Adrenal gland (tissue), 12 donors: ENCODE results near the gene GCAT. TPM values are rescaled to one million over a fixed set of nuclear protein-coding genes. Genes with fewer than 3 reads are reported as not detected.
"Not testable (repeated sequence)": the region's sequence is repeated elsewhere in the genome, so short reads cannot be mapped to it uniquely, and the experiment has no call there.

Experiments
- DNase-seq, 7 donors: peaks; one replicate each; pipeline ENCODE4 v3.0.0-alpha.2; 2019 to 2020
- H3K27ac ChIP-seq, 5 donors: fragments of 200-600 bp; sonication (generic) in 4 of 5; 1 replicate in 3 of 5; 2 replicates in 2 of 5; pipeline versions ENCODE4 v1.5.1 to v1.8.0; 2016 to 2020; ENCODE audit warnings: mild to moderate bottlenecking in 1 of 5
- H3K27me3 ChIP-seq: fragments of 200-600 bp; 2 replicates; pipeline ENCODE4 v1.8.0; 2021
- H3K36me3 ChIP-seq, 2 donors: fragments of 200-600 bp; replicated peaks in 1 of 2; 1 replicate in 1 of 2; 2 replicates in 1 of 2; pipeline versions ENCODE4 v1.5.1 to v1.8.0; 2018 to 2022
- H3K4me1 ChIP-seq, 2 donors: fragments of 200-600 bp; replicated peaks in 1 of 2; 1 replicate in 1 of 2; 2 replicates in 1 of 2; pipeline versions ENCODE4 v1.5.1 to v1.8.0; 2018 to 2021
- H3K4me3 ChIP-seq, 4 donors: fragments of 200-600 bp; sonication (generic) in 3 of 4; one replicate each; pipeline ENCODE4 v1.5.1; 2016 to 2018
- H3K9me3 ChIP-seq, 3 donors: fragments of 200-600 bp; sonication (generic) in 1 of 3; replicated peaks in 1 of 3; 1 replicate in 2 of 3; 2 replicates in 1 of 3; pipeline versions ENCODE4 v1.5.1 to v1.8.0; 2016 to 2021
- CTCF ChIP-seq, 6 experiments: fragments of 450-650 bp in 4 of 6; fragments of 200-600 bp in 2 of 6; sonication (generic) in 1 of 6; IDR thresholded peaks; 1 replicate in 5 of 6; 2 replicates in 1 of 6; pipeline versions ENCODE4 v1.5.1 to v1.8.0; 2016 to 2021; ENCODE audit warnings: antibody characterized with exemption in 6 of 6, mild to moderate bottlenecking in 2 of 6, moderate library complexity in 1 of 6
- POLR2A ChIP-seq, 2 donors: fragments of 450-650 bp; IDR thresholded peaks; one replicate each; pipeline ENCODE4 v1.6.1; 2017; ENCODE audit warnings: antibody characterized with exemption in 2 of 2, mild to moderate bottlenecking in 2 of 2, moderate library complexity in 1 of 2
- WGBS, 4 donors: extraction: QIAGEN DNeasy Blood & Tissue Kit in 2 of 4; methylation state at CpG; one replicate each; pipeline versions ENCODE4 v1.1.5 to v1.1.7; 2013 to 2017; 5-methylcytosine and 5-hydroxymethylcytosine counted together
- intact Hi-C, 2 donors: fragments of 100-400 bp; cut with DNase I; formaldehyde crosslinking; loops; one replicate each; pipeline versions ENCODE4 v1.14.1 to v1.15.0; 2022 to 2023
- polyA plus RNA-seq, 3 donors: library from polyadenylated mRNA; stranded (reverse); fragments of 200-250 nt in 2 of 3; fragments of 350-450 nt in 1 of 3; fragmentation: Illumina TruSeq in 1 of 3; extraction: RNeasy Lipid Tissue Mini Kit (QIAGEN cat#74804) in 1 of 3; gene quantifications; one replicate each; pipeline ENCODE4 v1.2.3, GENCODE V29; 2013 to 2014
- total RNA-seq, 9 donors: library from RNA; depleted of rRNA in 4 of 9; stranded (reverse); fragments of >200 nt in 4 of 9; fragments of 120-200 nt in 1 of 9; fragmentation: NEBNext Ultra II Directional in 1 of 9; extraction: Animal tissue kit (Norgen Biotek cat#: 25700) in 1 of 9; gene quantifications; one replicate each; pipeline versions ENCODE4 v1.1.0 to v1.2.4, GENCODE V29; 2013 to 2023
- donor health status: healthy with polysubstance abuse.
- donor health status: Bipolar disorder and iron deficiency.
- donor health status: DM: yes; HTN: yes; CAD: no.
- donor health status: DM: no; HTN: no; CAD: no.
- donor health status: DM: no; HTN: no; CAD: no.
- donor health status: DM: yes; HTN: yes; CAD: no.

GCAT gene
- total and polyA plus RNA-seq, 12 donors = 18.2 to 87.9 (median 33.3) TPM

DNA sequence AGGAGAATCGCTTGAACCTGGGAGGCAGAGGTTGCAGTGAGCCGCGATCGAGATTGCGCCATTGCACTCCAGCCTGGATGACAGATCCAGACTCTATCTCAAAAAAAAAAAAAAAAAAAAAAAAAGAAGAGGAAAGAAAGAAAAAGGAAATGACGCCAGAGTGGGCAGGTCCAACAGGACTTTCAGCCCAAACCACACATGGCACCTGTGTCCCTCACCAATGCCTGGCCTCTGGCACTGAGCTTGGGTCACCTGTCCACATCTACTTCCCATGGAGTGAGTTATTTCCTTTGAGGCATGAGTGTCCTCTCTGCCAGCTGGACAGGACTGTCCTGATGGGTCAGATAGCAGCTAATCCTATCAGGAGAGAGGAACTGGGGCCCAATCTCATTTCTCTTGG, 15.2 kb upstream of the GCAT start:
- intact Hi-C loops = loop anchor here (5.0 to 10.0 kb wide), 2 partner anchors 148 to 170 kb away; no protein-coding TSS in a partner anchor
- WGBS, 4 donors = 66 to 90% (median 75%) methylated on average over 2 to 6 of the region's 6 CpGs
- no peaks in the 10 kb centered on the region for H3K27me3 ChIP-seq
- no peak overlapping the region for H3K27ac ChIP-seq
- H3K4me3 ChIP-seq = no peak overlapping the region
- no peaks in the 10 kb centered on the region for H3K36me3 ChIP-seq
- DNase-seq = no peak
- TF ChIP-seq POLR2A (IDR thresholded peaks at IDR 0.05) = no peak
- no peaks in the 10 kb centered on the region for H3K9me3 ChIP-seq
- H3K4me1 ChIP-seq = no peaks in the 10 kb centered on the region

DNA sequence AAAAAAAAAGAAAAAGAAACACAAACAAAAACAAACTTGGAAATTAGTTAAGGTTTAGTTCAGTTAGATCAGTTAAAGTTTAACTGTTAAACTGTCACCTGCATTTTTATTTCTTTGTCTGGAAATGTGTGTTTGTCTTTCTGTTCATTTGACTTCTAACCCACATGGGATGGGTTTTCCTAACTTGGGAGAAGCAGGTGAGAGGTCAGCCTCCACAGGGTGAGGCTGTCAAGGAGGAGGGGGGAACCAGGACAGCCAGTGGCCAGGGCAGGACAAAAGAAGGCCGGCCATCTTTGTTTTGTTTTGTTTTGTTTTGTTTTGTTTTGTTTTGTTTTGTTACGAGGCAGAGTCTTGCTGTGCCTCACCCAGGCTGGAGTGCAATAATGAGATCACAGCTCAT, 13.4 kb upstream of the GCAT start:
- 59 to 80% (median 66%) methylated on average over 2 of the region's 2 CpGs for WGBS, 4 donors
- intact Hi-C loops = loop anchor here (5.0 to 10.0 kb wide), 2 partner anchors 150 to 172 kb away; no protein-coding TSS in a partner anchor
- no peaks in the 10 kb centered on the region for H3K4me1 ChIP-seq
- H3K27me3 ChIP-seq = no peaks in the 10 kb centered on the region
- no peak overlapping the region for H3K27ac ChIP-seq
- TF ChIP-seq CTCF (IDR thresholded peaks at IDR 0.05) (no peak), POLR2A (IDR thresholded peaks at IDR 0.05) (no peak)
- DNase-seq = no peak
- H3K36me3 ChIP-seq = no peaks in the 10 kb centered on the region
- H3K4me3 ChIP-seq = no peak overlapping the region
- no peaks in the 10 kb centered on the region for H3K9me3 ChIP-seq

DNA sequence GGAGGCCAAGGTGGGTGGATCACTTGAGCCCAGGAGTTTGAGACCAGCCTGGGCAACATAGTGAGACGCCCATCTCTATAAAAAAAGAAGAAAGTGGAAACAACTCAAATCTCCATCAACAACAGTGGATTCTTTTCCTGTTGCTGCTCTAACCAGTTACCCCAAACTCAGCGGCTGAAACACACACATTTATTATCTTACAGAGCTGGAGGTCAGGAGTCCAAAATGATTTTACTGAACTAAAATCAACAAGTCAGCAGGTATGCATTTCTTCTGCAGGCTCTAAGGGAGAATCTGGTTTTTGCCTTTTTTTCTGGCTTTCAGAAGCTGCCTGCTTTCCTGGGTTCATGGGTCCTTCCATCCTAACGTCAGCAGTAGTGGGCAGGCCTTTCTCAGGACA, 11.7 kb upstream of the GCAT start:
- Histone ChIP-seq H3K9me3 (no peaks in the 10 kb centered on the region), H3K27me3 (no peaks in the 10 kb centered on the region), H3K36me3 (no peaks in the 10 kb centered on the region), H3K4me1 (no peaks in the 10 kb centered on the region), H3K27ac (no peak overlapping the region), H3K4me3 (no peak overlapping the region)
- TF ChIP-seq POLR2A (IDR thresholded peaks at IDR 0.05) (no peak), CTCF (IDR thresholded peaks at IDR 0.05) (no peak)
- 72 to 86% (median 78%) methylated on average over 3 of the region's 3 CpGs for WGBS, 4 donors
- DNase-seq = no peak
- intact Hi-C loops = loop anchor here in 1 of 2 donors (10.0 kb wide), 1 partner anchor 151 kb away; no protein-coding TSS in a partner anchor

- not testable (repeated sequence) for H3K4me1 ChIP-seq, H3K4me3 ChIP-seq, H3K27me3 ChIP-seq, H3K36me3 ChIP-seq, H3K9me3 ChIP-seq, DNase-seq, H3K27ac ChIP-seq
- 90 to 100% (median 93%) methylated on average over 5 to 7 of the region's 7 CpGs for WGBS, 4 donors
- intact Hi-C loops = loop anchor here in 1 of 2 donors (10.0 kb wide), 1 partner anchor 152 kb away; no protein-coding TSS in a partner anchor
Observed at GRCh38 chr22:37797259-37797658, 10.5 kb upstream of the GCAT start.

DNA sequence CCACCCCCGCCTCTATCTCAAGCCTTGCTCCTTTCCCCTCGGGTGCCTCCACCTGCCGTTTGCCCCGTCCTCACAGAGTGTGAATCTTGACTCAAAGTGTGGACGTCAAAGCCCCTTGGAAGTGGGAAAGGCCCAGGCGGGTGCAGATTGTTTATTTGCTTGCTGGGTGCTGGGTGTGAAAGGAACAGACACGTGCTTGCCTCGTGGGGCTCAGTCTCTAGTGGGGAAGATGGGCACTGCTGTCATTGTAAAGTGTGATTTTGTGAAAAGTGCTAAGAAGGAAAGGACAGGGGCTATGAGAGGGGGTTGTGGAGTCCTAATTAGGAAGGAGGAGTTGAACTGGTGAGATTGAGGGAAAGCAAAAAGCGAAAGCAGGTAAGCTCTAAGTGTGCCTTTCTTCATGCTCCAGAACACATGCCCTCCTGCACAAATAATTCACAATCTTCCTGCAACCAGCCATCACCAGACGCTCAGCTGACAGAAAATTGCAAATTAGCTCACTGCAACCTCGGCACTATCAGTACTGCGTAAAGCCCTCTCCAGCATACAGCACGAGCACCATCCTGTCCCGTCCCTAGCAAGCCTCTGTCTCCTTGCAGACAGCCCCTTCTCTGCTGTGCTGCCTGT, 9.7 kb upstream of the GCAT start:
- Histone ChIP-seq H3K27me3 (no peaks in the 10 kb centered on the region), H3K27ac (no peak overlapping the region), H3K4me1 (peaks cover 4 to 8% of the 10 kb centered on the region in 2 donors), H3K4me3 (no peak overlapping the region), H3K36me3 (no peaks in the 10 kb centered on the region), H3K9me3 (no peaks in the 10 kb centered on the region)
- WGBS, 4 donors = 61 to 68% (median 64%) methylated on average over 13 to 14 of the region's 14 CpGs
- DNase-seq = no peak
- TF ChIP-seq CTCF (IDR thresholded peaks at IDR 0.05) (no peak), POLR2A (IDR thresholded peaks at IDR 0.05) (no peak)
- intact Hi-C loops = loop anchor here in 1 of 2 donors (10.0 kb wide), 1 partner anchor 153 kb away; no protein-coding TSS in a partner anchor

DNA sequence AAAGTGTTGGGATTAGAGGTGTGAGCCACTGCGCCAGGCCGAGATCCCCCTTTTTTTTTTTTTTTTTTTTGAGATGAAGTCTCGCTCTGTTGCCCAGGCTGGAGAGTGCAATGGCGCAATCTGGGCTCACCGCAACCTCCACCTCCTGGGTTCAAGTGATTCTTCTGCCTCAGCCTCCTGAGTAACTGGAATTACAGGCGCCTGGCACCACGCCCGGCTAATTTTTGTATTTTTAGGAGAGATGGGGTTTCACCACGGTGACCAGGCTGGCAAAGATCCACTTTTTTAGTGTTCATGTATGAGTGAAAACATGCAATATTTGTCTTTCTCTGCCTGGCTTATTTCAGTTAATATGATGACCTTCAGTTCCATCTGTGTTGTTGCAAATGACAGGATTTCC, 7.8 kb upstream of the GCAT start:
- H3K4me1 ChIP-seq = peaks cover 5 to 19% of the 10 kb centered on the region in 2 donors
- intact Hi-C loops = loop anchor here in 1 of 2 donors (10.0 kb wide), 1 partner anchor 155 kb away; no protein-coding TSS in a partner anchor
- H3K27me3 ChIP-seq, H3K36me3 ChIP-seq, H3K4me3 ChIP-seq, H3K27ac ChIP-seq, DNase-seq, H3K9me3 ChIP-seq: not testable (repeated sequence)
- WGBS, 4 donors = 71 to 77% (median 73%) methylated on average over 8 to 9 of the region's 9 CpGs
